Measurements from ENCODE around the gene GYS2.

The GYS2 gene

GRCh38 chr12:21559855-21560569, 44.6 kb downstream of the GYS2 start:
- H3K4me1 ChIP-seq (ENCODE audit: control extremely low read depth in 1 of 4, control insufficient read depth in 4 of 4, insufficient read depth in 4 of 4, low read length in 3 of 4): no peaks in the 10 kb centered on the region
- H3K27me3 ChIP-seq (replicated peaks in 2 of 5; ENCODE audit: control insufficient read depth in 4 of 5, insufficient read depth in 5 of 5, low read length in 4 of 5): no peaks in the 10 kb centered on the region
- no peak for DNase-seq
- POLR2A ChIA-PET: no interaction called here
- CTCF ChIA-PET: interaction anchor here (1.3 kb wide), 1 partner anchor 8 kb away, joined by 4 read pairs; no protein-coding TSS in a partner anchor
- H3K4me3 ChIP-seq (ENCODE audit: control insufficient read depth in 1 of 7, extremely low read depth in 1 of 7, insufficient read depth in 4 of 7, low read depth in 2 of 7, low read length in 6 of 7): no peak overlapping the region
- 60% methylated on average over 2 of the region's 7 CpGs for WGBS (ENCODE audit: insufficient coverage)
- no peaks in the 10 kb centered on the region for H3K36me3 ChIP-seq (ENCODE audit: control insufficient read depth in 4 of 4, insufficient read depth in 4 of 4, low read length in 3 of 4)
- no peaks in the 10 kb centered on the region for H3K9me3 ChIP-seq (ENCODE audit: control extremely low read depth in 1 of 5, control insufficient read depth in 4 of 5, insufficient read depth in 2 of 5, low read depth in 1 of 5, low read length in 4 of 5)
- H3K27ac ChIP-seq (ENCODE audit: insufficient read depth in 1 of 2, low read depth in 1 of 2, low read length in 2 of 2, poor library complexity in 1 of 2, severe bottlenecking in 2 of 2): no peak overlapping the region

- no peak overlapping the region for H3K4me3 ChIP-seq (ENCODE audit: control insufficient read depth in 1 of 7, extremely low read depth in 1 of 7, insufficient read depth in 4 of 7, low read depth in 2 of 7, low read length in 6 of 7)
- WGBS (ENCODE audit: insufficient coverage): 100% methylated on average over 2 of the region's 9 CpGs
- CTCF ChIA-PET: interaction anchor here (2.6 kb wide), 1 partner anchor 10 kb away, joined by 9 read pairs; no protein-coding TSS in a partner anchor
Observed at GRCh38 chr12:21558100-21558679, 46.5 kb downstream of the GYS2 start.

GRCh38 chr12:21553329-21553675, 51.3 kb downstream of the GYS2 start:
- Histone ChIP-seq H3K27ac (ENCODE audit: insufficient read depth in 1 of 2, low read depth in 1 of 2, low read length in 2 of 2, poor library complexity in 1 of 2, severe bottlenecking in 2 of 2) (no peak overlapping the region), H3K36me3 (ENCODE audit: control insufficient read depth in 4 of 4, insufficient read depth in 4 of 4, low read length in 3 of 4) (no peaks in the 10 kb centered on the region), H3K4me3 (ENCODE audit: control insufficient read depth in 1 of 7, extremely low read depth in 1 of 7, insufficient read depth in 4 of 7, low read depth in 2 of 7, low read length in 6 of 7) (no peak overlapping the region), H3K4me1 (ENCODE audit: control extremely low read depth in 1 of 4, control insufficient read depth in 4 of 4, insufficient read depth in 4 of 4, low read length in 3 of 4) (peaks cover 0 to 6% (median 0%) of the 10 kb centered on the region in 4 experiments), H3K9me3 (ENCODE audit: control extremely low read depth in 1 of 5, control insufficient read depth in 4 of 5, insufficient read depth in 2 of 5, low read depth in 1 of 5, low read length in 4 of 5) (no peaks in the 10 kb centered on the region), H3K27me3 (replicated peaks in 2 of 5; ENCODE audit: control insufficient read depth in 4 of 5, insufficient read depth in 5 of 5, low read length in 4 of 5) (no peaks in the 10 kb centered on the region)
- ChIA-PET POLR2A (interaction anchor here (0.6 kb wide), 1 partner anchor 35 kb away, joined by 3 read pairs; no protein-coding TSS in a partner anchor), CTCF (interaction anchor here (1.0 kb wide), 2 partner anchors 11 to 20 kb away, joined by 4 read pairs; no protein-coding TSS in a partner anchor)
- DNase-seq: no peak

More at GRCh38 chr12:21558100-21558679, 46.5 kb downstream of the GYS2 start:
- no peak for DNase-seq
- POLR2A ChIA-PET: no interaction called here
- Histone ChIP-seq H3K27me3 (replicated peaks in 2 of 5; ENCODE audit: control insufficient read depth in 4 of 5, insufficient read depth in 5 of 5, low read length in 4 of 5) (no peaks in the 10 kb centered on the region), H3K9me3 (ENCODE audit: control extremely low read depth in 1 of 5, control insufficient read depth in 4 of 5, insufficient read depth in 2 of 5, low read depth in 1 of 5, low read length in 4 of 5) (no peaks in the 10 kb centered on the region), H3K4me1 (ENCODE audit: control extremely low read depth in 1 of 4, control insufficient read depth in 4 of 4, insufficient read depth in 4 of 4, low read length in 3 of 4) (no peaks in the 10 kb centered on the region), H3K36me3 (ENCODE audit: control insufficient read depth in 4 of 4, insufficient read depth in 4 of 4, low read length in 3 of 4) (no peaks in the 10 kb centered on the region), H3K27ac (ENCODE audit: insufficient read depth in 1 of 2, low read depth in 1 of 2, low read length in 2 of 2, poor library complexity in 1 of 2, severe bottlenecking in 2 of 2) (no peak overlapping the region)

GRCh38 chr12:21552635-21553328, 51.9 kb downstream of the GYS2 start:
- no peaks in the 10 kb centered on the region for H3K9me3 ChIP-seq (ENCODE audit: control extremely low read depth in 1 of 5, control insufficient read depth in 4 of 5, insufficient read depth in 2 of 5, low read depth in 1 of 5, low read length in 4 of 5)
- H3K4me1 ChIP-seq (ENCODE audit: control extremely low read depth in 1 of 4, control insufficient read depth in 4 of 4, insufficient read depth in 4 of 4, low read length in 3 of 4): peaks cover 0 to 6% (median 0%) of the 10 kb centered on the region in 4 experiments
- no peak overlapping the region for H3K4me3 ChIP-seq (ENCODE audit: control insufficient read depth in 1 of 7, extremely low read depth in 1 of 7, insufficient read depth in 4 of 7, low read depth in 2 of 7, low read length in 6 of 7)
- no peak for DNase-seq
- H3K36me3 ChIP-seq (ENCODE audit: control insufficient read depth in 4 of 4, insufficient read depth in 4 of 4, low read length in 3 of 4): no peaks in the 10 kb centered on the region
- ChIA-PET CTCF (interaction anchor here (1.0 to 1.4 kb wide), 3 partner anchors 8 to 20 kb away, joined by 4 read pairs; no protein-coding TSS in a partner anchor), POLR2A (interaction anchor here (0.6 kb wide), 1 partner anchor 36 kb away, joined by 3 read pairs; no protein-coding TSS in a partner anchor)
- H3K27ac ChIP-seq (ENCODE audit: insufficient read depth in 1 of 2, low read depth in 1 of 2, low read length in 2 of 2, poor library complexity in 1 of 2, severe bottlenecking in 2 of 2): no peak overlapping the region
- H3K27me3 ChIP-seq (replicated peaks in 2 of 5; ENCODE audit: control insufficient read depth in 4 of 5, insufficient read depth in 5 of 5, low read length in 4 of 5): no peaks in the 10 kb centered on the region
- 72% methylated on average over 4 of the region's 6 CpGs for WGBS (ENCODE audit: insufficient coverage)

- H3K36me3 ChIP-seq (ENCODE audit: control insufficient read depth in 4 of 4, insufficient read depth in 4 of 4, low read length in 3 of 4): no peaks in the 10 kb centered on the region
- ChIA-PET POLR2A (no interaction called here), CTCF (interaction anchor here (1.4 kb wide), 1 partner anchor 9 kb away, joined by 4 read pairs; no protein-coding TSS in a partner anchor)
- H3K27ac ChIP-seq (ENCODE audit: insufficient read depth in 1 of 2, low read depth in 1 of 2, low read length in 2 of 2, poor library complexity in 1 of 2, severe bottlenecking in 2 of 2): no peak overlapping the region
- no peaks in the 10 kb centered on the region for H3K27me3 ChIP-seq (replicated peaks in 2 of 5; ENCODE audit: control insufficient read depth in 4 of 5, insufficient read depth in 5 of 5, low read length in 4 of 5)
- H3K4me3 ChIP-seq (ENCODE audit: control insufficient read depth in 1 of 7, extremely low read depth in 1 of 7, insufficient read depth in 4 of 7, low read depth in 2 of 7, low read length in 6 of 7): no peak overlapping the region
- 86% methylated on average over 1 of the region's 4 CpGs for WGBS (ENCODE audit: insufficient coverage)
- H3K4me1 ChIP-seq (ENCODE audit: control extremely low read depth in 1 of 4, control insufficient read depth in 4 of 4, insufficient read depth in 4 of 4, low read length in 3 of 4): peaks cover 0 to 6% (median 0%) of the 10 kb centered on the region in 4 experiments
- DNase-seq: no peak
- no peaks in the 10 kb centered on the region for H3K9me3 ChIP-seq (ENCODE audit: control extremely low read depth in 1 of 5, control insufficient read depth in 4 of 5, insufficient read depth in 2 of 5, low read depth in 1 of 5, low read length in 4 of 5)
Observed at GRCh38 chr12:21551841-21552465, 52.7 kb downstream of the GYS2 start.

GRCh38 chr12:21547437-21547836, 57.2 kb downstream of the GYS2 start:
- no peaks in the 10 kb centered on the region for H3K27me3 ChIP-seq (replicated peaks in 2 of 5; ENCODE audit: control insufficient read depth in 4 of 5, insufficient read depth in 5 of 5, low read length in 4 of 5)
- peaks cover 0 to 14% (median 11%) of the 10 kb centered on the region in 4 experiments for H3K4me1 ChIP-seq (ENCODE audit: control extremely low read depth in 1 of 4, control insufficient read depth in 4 of 4, insufficient read depth in 4 of 4, low read length in 3 of 4)
- WGBS (ENCODE audit: insufficient coverage): no CpG with 5 or more reads among the region's 1 CpG
- no peaks in the 10 kb centered on the region for H3K36me3 ChIP-seq (ENCODE audit: control insufficient read depth in 4 of 4, insufficient read depth in 4 of 4, low read length in 3 of 4)
- H3K9me3 ChIP-seq (ENCODE audit: control extremely low read depth in 1 of 5, control insufficient read depth in 4 of 5, insufficient read depth in 2 of 5, low read depth in 1 of 5, low read length in 4 of 5): no peaks in the 10 kb centered on the region
- ChIA-PET CTCF (interaction anchor here (1.1 kb wide), 1 partner anchor 9 kb away, joined by 4 read pairs; no protein-coding TSS in a partner anchor), POLR2A (no interaction called here)
- no peak for DNase-seq
- no peak overlapping the region for H3K4me3 ChIP-seq (ENCODE audit: control insufficient read depth in 1 of 7, extremely low read depth in 1 of 7, insufficient read depth in 4 of 7, low read depth in 2 of 7, low read length in 6 of 7)
- no peak overlapping the region for H3K27ac ChIP-seq (ENCODE audit: insufficient read depth in 1 of 2, low read depth in 1 of 2, low read length in 2 of 2, poor library complexity in 1 of 2, severe bottlenecking in 2 of 2)
